ENCODE results near the gene STK11IP. TPM values are rescaled to one million over a fixed set of nuclear protein-coding genes. Genes with fewer than 3 reads are reported as not detected.

The STK11IP gene
- total and polyA plus RNA-seq, 2 of the 4 experiments (the other 2 are of a cell fraction): 14.5 to 19.7 TPM

GRCh38 chr2:219641390-219642068 lies 43.9 kb downstream of the STK11IP start:
- Histone ChIP-seq H2BK120ac (ENCODE audit: low read depth, low read length) (no peak overlapping the region), H2AK9ac (replicated peaks; ENCODE audit: low read depth, low read length, poor library complexity) (no peak overlapping the region), H4K5ac (ENCODE audit: low read depth, low read length) (no peak overlapping the region), H3K9me1 (ENCODE audit: insufficient read depth, low read length) (peaks cover 11% of the 10 kb centered on the region), H3K27ac (ENCODE audit: insufficient read depth, low read length) (no peak overlapping the region), H3K4me2 (ENCODE audit: low read depth, low read length) (no peak overlapping the region), H3K4ac (ENCODE audit: low read depth, low read length) (no peak overlapping the region), H4K8ac (ENCODE audit: low read depth in 2 of 2, low read length in 2 of 2) (no peak overlapping the region), H3K9me3 (ENCODE audit: control insufficient read depth, insufficient read depth, low read length) (no peaks in the 10 kb centered on the region), H2BK20ac (ENCODE audit: low read depth, low read length) (no peak overlapping the region), H2BK15ac (ENCODE audit: low read depth, low read length) (no peak overlapping the region), H2AFZ (replicated peaks; ENCODE audit: low read length, poor library complexity) (no peak overlapping the region), H3K27me3 (ENCODE audit: control insufficient read depth, insufficient read depth, low read length) (no peaks in the 10 kb centered on the region), H3K23ac (ENCODE audit: low read depth, low read length) (no peak overlapping the region), H2BK5ac (ENCODE audit: low read depth, low read length, poor library complexity, severe bottlenecking) (no peak overlapping the region), H3K18ac (ENCODE audit: low read depth, low read length) (no peak overlapping the region), H3K79me1 (ENCODE audit: low read depth in 1 of 2, low read length in 2 of 2) (no peaks in the 10 kb centered on the region), H3K4me1 (ENCODE audit: control insufficient read depth, insufficient read depth, low read length) (peaks cover 12% of the 10 kb centered on the region), H3K4me3 (ENCODE audit: insufficient read depth, low read depth, low read length) (no peak overlapping the region), H2AK5ac (ENCODE audit: low read depth, low read length) (no peak overlapping the region), H3K14ac (replicated peaks; ENCODE audit: low read depth, low read length) (no peak overlapping the region), H4K20me1 (ENCODE audit: insufficient read depth, low read length) (no peaks in the 10 kb centered on the region), H3K36me3 (ENCODE audit: control insufficient read depth, insufficient read depth, low read length) (no peaks in the 10 kb centered on the region; the same call in 1 of the 2 replicates), H3K56ac (ENCODE audit: extremely low read depth, insufficient read depth, low read length) (no peak overlapping the region), H4K91ac (ENCODE audit: insufficient read depth, low read depth, low read length) (no peak overlapping the region), H3K9ac (ENCODE audit: low read depth, low read length) (no peak overlapping the region)
- DNase-seq (no peak), ATAC-seq (ENCODE audit: low read depth) (no peak)
- TF ChIP-seq RAD21 (IDR thresholded peaks at IDR 0.05; ENCODE audit: low read length): no peak
- TF ChIP-seq RCOR1 (IDR thresholded peaks at IDR 0.05; ENCODE audit: insufficient replicate concordance, low read length): no peak
- TF ChIP-seq ELK1 (IDR thresholded peaks at IDR 0.05; ENCODE audit: borderline replicate concordance, low read depth, low read length): no peak
- no peak for TF ChIP-seq SMC3 (IDR thresholded peaks at IDR 0.05; ENCODE audit: low read depth, low read length)
- no peak for TF ChIP-seq FOS (IDR thresholded peaks at IDR 0.05; ENCODE audit: low read depth, low read length)
- no peak for TF ChIP-seq MAFK (IDR thresholded peaks at IDR 0.05; ENCODE audit: low read depth, low read length)
- TF ChIP-seq MAZ (IDR thresholded peaks at IDR 0.05; ENCODE audit: borderline replicate concordance, low read depth, low read length): no peak
- ChIA-PET CTCF (no interaction called here), POLR2A (ENCODE audit: unreplicated experiment) (no interaction called here)
- dilution Hi-C loops (cut with HindIII; ENCODE audit: low sequenced_read_pairs, unreplicated experiment): no loop called here
- in situ Hi-C loops (cut with MboI; ENCODE audit: low sequenced_read_pairs): no loop called here
- no TSS peak for BruUV-seq (replicated peaks)
- intact Hi-C loops (cut with micrococcal nuclease): loop anchor here (1.0 to 5.0 kb wide), 5 partner anchors 48 to 1931 kb away; partner anchors contain the start of genes EPHA4 and OBSL1
- no CpG with 5 or more reads among the region's 7 CpGs for WGBS, 2 experiments (ENCODE audit: extremely low coverage in 2 of 2, insufficient read length in 1 of 2)

All from IMR-90 (cell line).